Pancreas (tissue), 10 donors: ENCODE measurements around the gene NCOA3. TPM values are rescaled to one million over a fixed set of nuclear protein-coding genes. Genes with fewer than 3 reads are reported as not detected.
A peak's percentile ranks its signal among the peaks of the same experiment; 100 is the strongest.

Experiments
- ATAC-seq, 4 donors: fragments of 200-7000 bp; cut with Tn5 transposase; one replicate each; pipeline versions ENCODE4 v1.8.0 to v1.9.1; 2020; ENCODE audit warnings: mild to moderate bottlenecking in 4 of 4, moderate library complexity in 4 of 4
- DNase-seq, 6 donors: peaks; one replicate each; pipeline ENCODE4 v3.0.0-alpha.2; 2020
- FAIRE-seq: peaks from 2 replicates; lab custom pipeline; 2012; peaks lifted over from hg19 to GRCh38; lab: Jason Lieb, UNC
- H3K27ac ChIP-seq, 4 donors: fragments of 200-600 bp; sonication (generic); 1 replicate in 3 of 4; 2 replicates in 1 of 4; pipeline versions ENCODE4 v1.5.0 to v1.8.0; 2020
- H3K27me3 ChIP-seq, 4 donors: fragments of 200-600 bp; one replicate each; pipeline ENCODE4 v1.8.0; 2021
- H3K36me3 ChIP-seq, 3 donors: fragments of 200-600 bp; sonication (generic) in 1 of 3; one replicate each; pipeline versions ENCODE4 v1.5.0 to v1.8.0; 2020 to 2021
- H3K4me1 ChIP-seq, 3 donors: fragments of 200-600 bp; one replicate each; pipeline ENCODE4 v1.8.0; 2021
- H3K4me3 ChIP-seq, 4 donors: fragments of 200-600 bp; sonication (generic) in 2 of 4; one replicate each; pipeline versions ENCODE4 v1.5.0 to v1.8.0; 2020 to 2021
- H3K9me3 ChIP-seq, 4 donors: fragments of 200-600 bp; one replicate each; pipeline ENCODE4 v1.8.0; 2021
- WGBS, 2 donors: extraction: QIAGEN DNeasy Blood & Tissue Kit; methylation state at CpG; one replicate each; pipeline ENCODE4 v1.1.7; 2013; 5-methylcytosine and 5-hydroxymethylcytosine counted together
- intact Hi-C, 3 donors: fragments of 100-400 bp; cut with DNase I; formaldehyde crosslinking; loops; one replicate each; pipeline versions ENCODE4 v1.11.1 to v1.14.2; 2022
- polyA plus RNA-seq, 2 donors: library from polyadenylated mRNA; stranded (reverse); fragments of 200-250 nt; gene quantifications; one replicate each; pipeline ENCODE4 v1.2.3, GENCODE V29; 2013
- total RNA-seq, 6 donors: library from RNA; stranded (reverse); fragmentation: NEBNext Ultra II Directional in 4 of 6; extraction: Animal tissue kit (Norgen Biotek cat#: 25700) in 4 of 6; gene quantifications; one replicate each; pipeline versions ENCODE4 v1.2.1 to v1.2.4, GENCODE V29; 2021 to 2023
- TF ChIP-seq, protein P1 (sequence below), 4 donors: fragments of 200-600 bp; sonication (generic) in 3 of 4; IDR thresholded peaks; one replicate each; pipeline versions ENCODE4 v1.5.0 to v1.8.0; 2021; ENCODE audit warnings: antibody characterized with exemption in 4 of 4
- donor health status: healthy with polysubstance abuse.
- donor health status: DM: no; HTN: no; CAD: no; lungs with moderate emphysema.
- donor health status: DM: no; HTN: no; CAD: no.
- donor health status: control.
- donor health status: control.
- donor health status: Bipolar disorder and iron deficiency.
- donor health status: DM: yes; HTN: yes; CAD: no.
- donor health status: DM: no; HTN: no; CAD: no.
- donor health status: DM: no; HTN: no; CAD: no.
- donor health status: DM: yes; HTN: yes; CAD: no.

The NCOA3 gene
- total and polyA plus RNA-seq, 8 donors: 3.6 to 17.4 (median 10.5) TPM

GRCh38 chr20:47676219-47676721 lies 174.6 kb downstream of the NCOA3 start:
- TF ChIP-seq, protein P1, sequence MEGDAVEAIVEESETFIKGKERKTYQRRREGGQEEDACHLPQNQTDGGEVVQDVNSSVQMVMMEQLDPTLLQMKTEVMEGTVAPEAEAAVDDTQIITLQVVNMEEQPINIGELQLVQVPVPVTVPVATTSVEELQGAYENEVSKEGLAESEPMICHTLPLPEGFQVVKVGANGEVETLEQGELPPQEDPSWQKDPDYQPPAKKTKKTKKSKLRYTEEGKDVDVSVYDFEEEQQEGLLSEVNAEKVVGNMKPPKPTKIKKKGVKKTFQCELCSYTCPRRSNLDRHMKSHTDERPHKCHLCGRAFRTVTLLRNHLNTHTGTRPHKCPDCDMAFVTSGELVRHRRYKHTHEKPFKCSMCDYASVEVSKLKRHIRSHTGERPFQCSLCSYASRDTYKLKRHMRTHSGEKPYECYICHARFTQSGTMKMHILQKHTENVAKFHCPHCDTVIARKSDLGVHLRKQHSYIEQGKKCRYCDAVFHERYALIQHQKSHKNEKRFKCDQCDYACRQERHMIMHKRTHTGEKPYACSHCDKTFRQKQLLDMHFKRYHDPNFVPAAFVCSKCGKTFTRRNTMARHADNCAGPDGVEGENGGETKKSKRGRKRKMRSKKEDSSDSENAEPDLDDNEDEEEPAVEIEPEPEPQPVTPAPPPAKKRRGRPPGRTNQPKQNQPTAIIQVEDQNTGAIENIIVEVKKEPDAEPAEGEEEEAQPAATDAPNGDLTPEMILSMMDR (IDR thresholded peaks at IDR 0.05): no peak
- no peak for FAIRE-seq

DNA sequence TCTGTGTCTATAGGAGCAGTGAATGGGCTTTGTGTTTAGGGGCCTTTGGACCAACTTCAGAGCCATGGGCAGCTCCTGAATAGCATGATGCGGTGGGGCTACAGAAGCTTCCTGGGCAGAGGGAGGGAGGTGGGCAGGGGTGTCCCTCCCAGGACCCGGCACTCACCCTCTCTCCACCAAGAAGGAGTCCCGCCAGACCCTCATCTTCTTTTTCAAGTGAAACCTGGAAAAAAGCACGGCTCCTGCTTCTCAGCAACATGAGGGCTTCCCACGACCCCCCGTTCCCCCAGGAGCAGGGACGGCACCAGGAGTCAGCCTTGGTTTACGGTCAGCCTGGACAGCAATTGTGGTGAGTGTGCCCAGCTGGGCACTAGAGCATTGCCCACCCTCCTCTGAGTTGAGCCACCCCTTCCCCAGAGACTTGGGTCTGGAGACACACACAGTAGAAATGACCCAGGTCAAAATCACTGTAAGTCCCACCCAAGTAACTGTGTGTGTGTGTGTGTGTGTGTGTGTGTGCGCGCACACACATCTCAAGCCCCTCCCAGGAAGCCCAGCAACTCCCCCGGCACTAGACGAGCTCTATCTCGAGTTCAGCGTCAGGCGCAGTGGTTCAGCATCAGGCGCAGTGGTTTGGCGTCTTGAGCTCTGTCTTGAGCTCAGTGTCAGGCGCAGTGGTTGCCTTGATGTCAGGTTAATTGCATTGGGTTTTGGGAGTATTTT lies 175.4 kb downstream of the NCOA3 start:
- Histone ChIP-seq H3K27ac (no peak overlapping the region), H3K27me3 (no peaks in the 10 kb centered on the region), H3K36me3 (no peaks in the 10 kb centered on the region), H3K9me3 (no peaks in the 10 kb centered on the region), H3K4me3 (no peak overlapping the region), H3K4me1 (no peaks in the 10 kb centered on the region)
- 58 to 70% methylated on average over 18 of the region's 18 CpGs for WGBS, 2 donors
- FAIRE-seq (no peak), ATAC-seq (no peak), DNase-seq (peak in 1 of 6 donors; percentile 44)
- TF ChIP-seq, protein P1 (IDR thresholded peaks at IDR 0.05): no peak
- intact Hi-C loops: loop anchor here (5.0 to 10.0 kb wide), 2 partner anchors 945 to 948 kb away; no protein-coding TSS in a partner anchor

More at GRCh38 chr20:47676219-47676721, 174.6 kb downstream of the NCOA3 start:
- ATAC-seq (no peak), DNase-seq (peak in 1 of 6 donors; percentile 49)
- H3K9me3 ChIP-seq: no peaks in the 10 kb centered on the region
- no peaks in the 10 kb centered on the region for H3K36me3 ChIP-seq
- no peak overlapping the region for H3K4me3 ChIP-seq
- H3K4me1 ChIP-seq: no peaks in the 10 kb centered on the region
- intact Hi-C loops: loop anchor here (5.0 to 10.0 kb wide), 2 partner anchors 946 to 949 kb away; no protein-coding TSS in a partner anchor
- no peaks in the 10 kb centered on the region for H3K27me3 ChIP-seq
- 53 to 71% methylated on average over 20 of the region's 20 CpGs for WGBS, 2 donors
- H3K27ac ChIP-seq: no peak overlapping the region

GRCh38 chr20:47677635-47678453 lies 176.2 kb downstream of the NCOA3 start:
- Histone ChIP-seq H3K4me3 (no peak overlapping the region), H3K36me3 (no peaks in the 10 kb centered on the region), H3K27me3 (no peaks in the 10 kb centered on the region), H3K4me1 (no peaks in the 10 kb centered on the region), H3K27ac (no peak overlapping the region), H3K9me3 (no peaks in the 10 kb centered on the region)
- DNase-seq (peak in 5 of 6 donors; percentile 24 to 81 (median 62)), FAIRE-seq (no peak), ATAC-seq (peak; percentile 75 to 91 (median 86))
- WGBS, 2 donors: 37 to 38% methylated on average over 15 of the region's 15 CpGs
- TF ChIP-seq, protein P1 (IDR thresholded peaks at IDR 0.05): peak; percentile 44 to 69 (median 64)
- intact Hi-C loops: loop anchor here (5.0 to 10.0 kb wide), 2 partner anchors 944 to 947 kb away; no protein-coding TSS in a partner anchor

DNA sequence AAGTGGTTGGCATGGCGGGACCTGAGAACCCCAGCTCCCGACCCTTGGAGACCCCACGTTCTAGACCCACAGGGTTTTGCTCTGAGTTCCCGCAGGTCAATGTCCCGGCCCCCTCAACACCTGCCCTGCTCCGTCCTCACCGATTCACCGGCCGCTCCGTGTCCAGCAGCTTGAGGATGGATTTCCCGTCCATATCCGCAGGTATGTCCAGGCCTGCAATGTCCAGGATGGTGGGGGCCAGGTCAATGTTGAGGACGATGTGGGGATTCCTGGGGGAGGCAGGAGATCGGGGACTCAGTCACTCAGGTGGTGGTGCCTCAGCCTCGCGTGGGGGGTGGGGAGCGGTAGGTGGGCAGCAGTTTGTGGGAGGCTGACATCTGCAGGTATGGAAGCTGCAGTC lies 176.8 kb downstream of the NCOA3 start:
- Histone ChIP-seq H3K27ac (no peak overlapping the region), H3K36me3 (no peaks in the 10 kb centered on the region), H3K27me3 (no peaks in the 10 kb centered on the region), H3K9me3 (no peaks in the 10 kb centered on the region), H3K4me3 (no peak overlapping the region), H3K4me1 (no peaks in the 10 kb centered on the region)
- TF ChIP-seq, protein P1 (IDR thresholded peaks at IDR 0.05): no peak
- FAIRE-seq (no peak), ATAC-seq (no peak), DNase-seq (peak in 1 of 6 donors; percentile 50)
- intact Hi-C loops: loop anchor here (5.0 to 10.0 kb wide), 2 partner anchors 944 to 946 kb away; no protein-coding TSS in a partner anchor
- 71 to 81% methylated on average over 17 of the region's 17 CpGs for WGBS, 2 donors
